GM19023 (cell line): Measurements from ENCODE around the gene ERN1.

Experiments
- ATAC-seq: cut with Tn5 transposase; IDR thresholded peaks from one replicate; pipeline ENCODE4 v1.9.1; 2021; ENCODE audit warnings: mild to moderate bottlenecking, moderate library complexity; ENCODE audit not compliant: unreplicated experiment

The ERN1 gene

DNA sequence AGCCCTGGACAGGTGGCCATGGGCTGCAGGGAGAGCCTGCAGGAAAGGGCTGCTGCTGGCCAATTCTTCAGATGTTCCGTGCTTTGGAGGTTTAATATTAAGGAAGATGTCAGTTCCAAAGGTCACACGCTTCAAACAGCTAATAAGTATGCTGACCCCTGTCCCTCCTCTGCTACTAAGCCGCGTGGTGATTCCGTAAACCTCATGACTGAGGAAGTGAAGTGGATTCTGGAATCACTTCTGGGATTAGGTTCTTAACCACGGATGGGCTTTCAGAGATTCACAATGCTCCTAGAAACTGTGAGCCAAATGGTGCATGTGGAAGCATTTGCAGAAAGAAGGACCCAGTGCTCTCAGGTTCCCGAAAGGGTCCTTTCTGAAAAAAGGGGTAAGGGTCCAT lies 28.5 kb upstream of the ERN1 start:
- ATAC-seq: no peak

DNA sequence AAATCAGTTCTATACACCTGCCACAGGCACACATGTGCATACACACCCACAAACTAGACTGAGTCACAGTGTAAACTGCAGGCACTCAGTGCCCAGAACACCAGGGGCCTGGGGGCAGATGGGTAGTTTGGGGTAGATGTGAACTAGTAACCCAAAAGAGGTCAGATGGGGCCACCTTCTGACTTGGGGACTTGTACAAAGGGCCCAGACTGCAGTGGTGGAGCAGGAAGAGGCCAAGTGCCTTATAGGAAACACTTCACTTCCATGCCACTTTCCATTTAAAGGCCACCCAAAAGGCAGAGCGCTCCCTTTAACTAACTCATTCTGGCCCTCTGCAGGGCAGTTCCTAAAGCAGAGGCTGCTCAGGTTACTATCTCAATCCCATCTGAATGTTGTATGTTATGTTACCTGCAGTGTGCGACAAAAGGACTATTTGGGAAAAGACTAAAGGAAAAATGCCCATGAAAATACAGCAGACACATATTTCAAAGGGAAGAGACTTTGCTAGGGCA lies 27.8 kb upstream of the ERN1 start:
- no peak for ATAC-seq

DNA sequence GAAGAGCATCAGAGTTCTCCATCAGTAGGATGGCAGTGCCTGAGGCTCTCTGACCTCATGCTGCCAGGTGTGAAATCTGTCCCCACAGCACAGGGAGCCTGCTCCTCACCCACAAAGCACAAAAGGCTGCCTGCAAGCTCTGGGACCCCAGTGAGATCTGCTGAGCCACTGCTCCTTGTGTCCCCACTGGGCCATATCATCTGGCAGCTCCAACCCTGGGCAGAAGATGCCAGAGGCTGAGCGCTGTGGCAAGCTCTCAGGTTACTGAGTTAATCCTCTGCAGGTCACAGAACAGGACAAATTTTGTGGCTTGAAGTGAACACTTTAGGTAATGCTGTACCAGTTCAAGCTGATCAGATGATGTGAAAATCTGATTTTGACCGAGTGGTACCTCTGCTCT lies 26.7 kb upstream of the ERN1 start:
- ATAC-seq: no peak

DNA sequence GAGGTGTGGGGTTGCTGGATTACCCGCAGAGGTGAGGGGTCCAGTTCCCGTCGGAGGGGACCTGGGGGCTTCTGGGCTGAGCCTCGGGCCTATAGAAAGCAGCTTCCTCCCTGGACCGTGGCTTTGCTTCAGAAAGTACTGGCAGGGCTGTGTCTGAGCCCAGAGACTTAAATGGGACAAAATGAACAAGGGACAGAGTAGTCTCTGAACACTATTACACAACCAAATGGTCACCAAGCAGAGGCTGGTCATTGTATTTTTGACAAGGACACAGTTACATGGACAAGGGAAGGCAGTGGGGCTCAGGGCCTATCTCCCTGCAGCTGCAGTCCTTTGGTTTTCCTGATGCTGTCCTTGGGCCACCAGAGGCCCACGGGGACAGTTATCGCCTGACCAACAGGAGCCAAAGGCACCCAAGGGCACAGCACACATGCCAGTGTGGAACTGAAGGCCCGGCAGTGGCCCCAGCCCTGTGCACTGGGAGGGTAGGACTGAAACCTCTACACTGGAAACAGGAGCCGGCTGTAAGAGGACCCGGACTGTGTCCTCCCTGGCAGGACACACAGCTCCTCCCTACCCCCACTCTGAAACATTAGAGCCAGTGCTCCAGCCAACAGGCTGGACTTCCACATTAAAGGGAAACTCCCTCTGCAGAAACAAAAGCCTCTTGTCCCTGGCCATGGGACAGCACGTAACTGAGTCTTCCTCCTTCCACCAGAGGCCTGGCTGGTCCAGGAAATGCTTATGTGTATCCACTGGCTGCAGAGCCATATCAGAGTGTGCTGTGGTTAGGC lies 26.0 kb upstream of the ERN1 start:
- no peak for ATAC-seq

DNA sequence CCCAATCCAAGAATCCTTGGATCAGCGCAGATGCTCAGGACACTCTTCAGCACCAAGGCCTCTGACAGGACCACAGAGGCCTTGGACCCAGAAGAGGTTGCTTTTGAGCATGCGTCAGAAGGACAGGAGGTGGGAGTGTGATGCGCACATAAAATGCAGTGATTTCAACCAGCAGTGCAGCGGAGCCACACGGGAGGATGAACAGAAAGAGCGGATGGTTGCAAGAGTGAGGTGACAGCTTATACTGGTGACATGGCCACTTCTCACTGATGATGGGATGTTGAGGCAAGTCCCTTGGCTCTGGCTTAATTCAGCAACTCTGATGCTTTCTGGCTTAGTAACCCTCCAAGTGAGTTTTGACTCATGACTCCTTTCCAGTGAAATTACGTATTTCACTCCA lies 25.2 kb upstream of the ERN1 start:
- no peak for ATAC-seq

DNA sequence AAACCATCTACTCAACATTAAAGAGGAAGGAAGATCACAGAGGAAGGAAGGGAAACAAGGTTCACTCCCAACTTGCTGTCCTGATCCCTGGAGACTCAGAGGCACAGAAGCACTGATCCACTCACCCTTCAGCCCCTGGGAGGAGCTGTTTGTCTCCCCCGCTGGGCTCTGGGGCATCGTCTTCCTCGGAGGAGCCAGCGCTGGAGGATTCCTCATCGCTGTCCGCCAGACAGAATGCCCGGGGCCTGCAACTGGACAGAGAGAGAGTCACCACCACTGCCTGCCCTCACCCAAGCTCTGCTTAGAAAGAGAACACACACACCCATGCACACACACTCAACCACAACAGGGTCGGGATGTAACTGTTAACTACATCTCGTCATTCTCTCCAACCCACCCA lies 24.8 kb upstream of the ERN1 start:
- ATAC-seq: no peak

DNA sequence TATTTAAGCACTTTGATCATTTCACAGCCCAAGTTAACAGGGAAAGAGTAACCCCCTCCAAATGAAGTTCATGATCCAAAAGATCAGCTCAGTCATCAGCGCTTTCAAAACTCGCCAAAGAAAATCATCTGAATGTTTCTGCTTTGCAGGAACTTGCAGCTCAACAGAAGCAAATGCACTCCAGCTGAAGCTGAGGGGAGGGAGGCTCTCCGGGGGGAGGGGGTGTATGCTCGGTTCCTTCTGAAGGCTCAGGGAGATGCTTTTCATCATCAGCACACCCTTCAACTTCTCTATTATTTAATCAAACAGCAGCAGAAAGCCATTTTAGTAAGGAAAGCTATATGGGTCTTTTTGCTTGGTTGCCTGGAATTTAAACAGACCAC lies 24.4 kb upstream of the ERN1 start:
- no peak for ATAC-seq

DNA sequence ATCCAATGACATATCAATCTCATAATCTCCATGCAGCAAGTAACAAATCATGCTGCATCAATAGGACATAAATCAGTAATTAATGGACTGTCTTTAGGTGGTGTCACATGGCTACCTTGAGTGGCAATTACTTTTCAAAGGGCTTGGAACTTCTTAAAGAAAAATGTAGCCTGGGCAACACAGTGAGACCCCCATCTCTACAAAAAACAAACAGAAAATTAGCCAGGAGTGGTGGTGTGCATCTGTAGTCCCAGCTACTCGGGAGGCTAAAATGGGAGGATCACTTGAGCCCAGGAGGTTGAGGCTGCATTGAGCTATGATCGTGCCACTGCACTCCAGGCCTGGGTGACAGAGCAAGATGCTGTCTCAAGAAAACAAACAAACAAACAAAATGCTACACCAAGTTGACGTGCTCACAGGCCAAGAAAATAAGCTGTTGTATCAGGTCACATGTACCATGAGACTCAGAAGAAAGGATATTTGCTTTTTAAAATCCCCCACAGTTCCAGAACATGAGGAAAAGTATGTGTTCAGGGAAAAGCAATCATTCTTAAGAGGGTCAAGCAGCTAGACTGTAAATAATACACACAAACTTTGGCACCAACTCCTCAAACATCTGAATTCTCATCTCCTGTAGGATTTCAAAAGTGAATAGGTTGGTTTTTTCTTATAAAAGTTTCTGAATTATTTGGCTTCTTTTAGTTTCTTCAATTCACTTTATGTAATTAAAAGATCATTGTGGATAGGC lies 23.8 kb upstream of the ERN1 start:
- no peak for ATAC-seq

DNA sequence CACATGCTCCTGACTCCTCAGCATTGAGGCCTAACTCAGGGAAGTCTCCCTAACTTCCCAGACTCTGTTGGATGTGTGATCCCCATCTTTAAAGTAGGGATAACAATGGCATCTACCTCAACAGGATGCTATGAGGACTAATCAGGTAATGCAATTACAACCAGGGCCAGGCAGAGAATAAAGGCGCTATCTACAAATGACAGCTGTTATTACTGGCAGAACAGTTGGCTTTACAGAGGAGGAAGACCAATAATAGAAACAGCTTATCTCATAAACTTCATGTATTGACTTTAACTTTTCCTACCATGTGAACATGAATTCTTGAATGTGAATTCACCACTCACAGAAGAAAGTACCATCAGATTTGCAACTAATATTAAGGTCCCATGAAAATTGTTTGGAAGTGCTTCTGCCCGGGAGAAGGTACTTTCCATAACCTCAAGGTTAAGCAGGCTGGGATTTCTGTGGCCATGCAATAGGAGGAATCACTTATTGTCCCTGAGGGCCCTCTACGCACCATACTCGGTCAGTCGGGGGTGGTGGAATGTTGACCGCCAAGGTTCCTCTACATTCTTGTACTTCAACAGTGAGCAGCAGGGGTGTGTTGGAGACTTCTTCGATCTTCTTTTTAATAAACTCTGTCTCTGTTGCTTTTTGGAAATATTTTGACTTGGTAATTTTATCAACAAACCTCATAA lies 22.6 kb upstream of the ERN1 start:
- ATAC-seq: no peak

DNA sequence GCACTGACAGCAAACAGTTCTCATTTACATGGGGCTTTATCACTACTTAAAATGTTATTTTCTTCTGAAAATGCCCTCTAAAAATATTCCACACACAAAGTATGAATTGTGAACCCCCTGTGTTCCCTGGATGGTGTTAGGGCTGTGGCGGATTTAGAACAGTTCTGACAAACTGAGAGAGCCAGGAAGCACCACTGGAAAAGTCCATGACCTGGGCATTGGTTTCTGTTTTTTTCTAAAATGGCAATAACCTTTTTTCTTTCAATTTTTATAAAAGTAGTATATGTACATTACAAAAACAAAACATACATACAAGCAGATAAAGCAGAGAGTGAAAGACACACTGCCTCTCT lies 21.0 kb upstream of the ERN1 start:
- ATAC-seq: no peak

DNA sequence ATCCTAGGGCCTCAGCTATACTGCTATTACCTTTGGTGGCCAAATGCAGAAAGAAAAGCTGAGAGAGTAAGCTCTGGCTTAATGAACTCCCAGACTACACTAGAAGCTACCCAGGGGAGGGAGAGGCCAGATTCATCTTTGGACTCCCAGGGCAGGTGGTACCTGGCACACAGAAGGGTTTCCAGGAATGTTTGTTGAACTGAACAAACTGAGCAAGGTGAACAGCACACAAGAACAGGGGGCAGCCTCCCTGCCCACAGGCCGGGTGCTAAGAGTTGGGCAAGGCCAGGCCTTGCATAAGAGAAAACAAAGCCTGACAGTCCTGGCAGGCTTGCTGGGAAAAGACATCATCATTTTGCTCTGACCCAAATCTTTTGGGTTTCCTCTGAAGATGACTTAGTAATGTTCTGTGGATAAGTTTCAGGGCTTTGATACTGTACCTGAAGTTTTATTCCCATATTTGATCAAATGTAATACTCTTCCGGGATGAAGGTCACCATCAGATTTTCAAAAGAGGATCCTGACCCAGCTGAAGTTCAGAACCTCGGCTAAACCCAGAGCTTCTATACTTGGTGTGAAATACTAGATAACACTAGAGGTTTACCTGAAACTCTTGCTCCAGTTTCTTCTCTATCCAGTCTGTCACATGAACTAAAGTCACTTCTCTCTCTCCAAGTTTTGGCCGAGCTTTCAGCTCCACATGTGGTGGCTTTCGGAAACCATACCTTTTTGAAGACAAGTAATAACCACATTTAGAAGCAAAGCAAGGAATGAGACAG lies 20.5 kb upstream of the ERN1 start:
- no peak for ATAC-seq

DNA sequence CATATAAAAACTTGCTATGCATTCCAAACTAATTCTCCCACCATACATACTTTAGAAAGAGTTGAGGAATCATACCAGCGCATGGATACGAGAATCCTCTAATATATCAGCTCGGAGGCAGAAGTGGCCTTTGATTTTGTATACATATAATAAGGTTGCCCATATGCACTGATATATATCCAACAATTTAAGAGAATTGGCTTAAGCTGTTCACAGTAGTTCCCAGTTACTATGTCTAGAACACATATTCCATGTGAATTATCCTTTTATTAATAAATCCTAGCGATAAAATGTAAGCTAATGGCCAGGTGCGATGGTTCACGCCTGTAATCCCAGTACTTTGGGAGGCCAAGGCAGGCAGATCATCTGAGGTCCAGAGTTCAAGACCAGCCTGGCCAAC lies 19.3 kb upstream of the ERN1 start:
- ATAC-seq: no peak

DNA sequence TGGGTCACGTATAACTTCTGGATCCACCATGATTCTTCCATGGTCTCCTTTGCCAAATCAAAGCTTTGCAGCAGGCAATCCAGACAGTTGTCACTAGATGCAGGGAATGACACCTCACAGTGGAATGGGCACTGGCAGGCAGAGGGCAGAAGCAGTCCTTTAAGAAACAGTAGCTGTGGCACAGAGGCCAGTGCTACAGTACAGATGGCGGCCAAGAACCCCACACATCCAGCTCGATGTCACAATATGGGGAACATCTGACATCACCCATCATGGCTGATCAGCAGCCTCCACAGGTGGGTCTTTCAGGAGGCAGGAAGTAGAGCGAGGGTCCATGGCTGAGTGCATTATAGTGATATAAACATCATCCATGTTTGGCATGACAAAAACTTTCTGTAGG lies 18.8 kb upstream of the ERN1 start:
- ATAC-seq: no peak

DNA sequence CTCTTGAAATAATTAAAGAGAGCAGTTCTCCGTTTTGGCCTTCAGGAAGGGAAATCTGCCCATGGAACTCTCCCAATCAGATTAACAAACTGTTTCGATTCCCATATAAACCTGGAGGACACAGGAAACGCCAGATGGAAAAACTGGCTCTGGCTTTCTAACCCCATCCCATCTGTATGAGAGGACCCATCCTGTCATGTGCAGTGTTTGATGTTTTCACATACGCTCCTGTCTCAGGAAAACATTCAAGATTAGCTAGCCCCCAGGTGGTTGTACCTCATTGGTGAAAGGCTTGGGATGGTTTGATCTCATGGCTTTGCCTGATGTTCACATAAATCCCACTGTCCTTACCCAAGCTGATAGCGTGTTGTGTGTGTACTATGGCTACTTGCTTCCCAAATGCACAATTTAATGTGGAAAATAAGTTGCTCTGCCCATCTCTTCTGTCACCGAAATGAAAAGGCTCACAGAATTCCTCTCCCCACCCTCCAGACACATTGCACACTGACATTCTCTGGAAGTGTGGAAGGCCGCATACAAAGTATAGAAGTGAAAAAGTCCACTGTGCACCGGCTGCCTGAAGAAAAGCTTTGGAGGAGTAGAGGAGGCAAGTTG lies 18.2 kb upstream of the ERN1 start:
- ATAC-seq: no peak

DNA sequence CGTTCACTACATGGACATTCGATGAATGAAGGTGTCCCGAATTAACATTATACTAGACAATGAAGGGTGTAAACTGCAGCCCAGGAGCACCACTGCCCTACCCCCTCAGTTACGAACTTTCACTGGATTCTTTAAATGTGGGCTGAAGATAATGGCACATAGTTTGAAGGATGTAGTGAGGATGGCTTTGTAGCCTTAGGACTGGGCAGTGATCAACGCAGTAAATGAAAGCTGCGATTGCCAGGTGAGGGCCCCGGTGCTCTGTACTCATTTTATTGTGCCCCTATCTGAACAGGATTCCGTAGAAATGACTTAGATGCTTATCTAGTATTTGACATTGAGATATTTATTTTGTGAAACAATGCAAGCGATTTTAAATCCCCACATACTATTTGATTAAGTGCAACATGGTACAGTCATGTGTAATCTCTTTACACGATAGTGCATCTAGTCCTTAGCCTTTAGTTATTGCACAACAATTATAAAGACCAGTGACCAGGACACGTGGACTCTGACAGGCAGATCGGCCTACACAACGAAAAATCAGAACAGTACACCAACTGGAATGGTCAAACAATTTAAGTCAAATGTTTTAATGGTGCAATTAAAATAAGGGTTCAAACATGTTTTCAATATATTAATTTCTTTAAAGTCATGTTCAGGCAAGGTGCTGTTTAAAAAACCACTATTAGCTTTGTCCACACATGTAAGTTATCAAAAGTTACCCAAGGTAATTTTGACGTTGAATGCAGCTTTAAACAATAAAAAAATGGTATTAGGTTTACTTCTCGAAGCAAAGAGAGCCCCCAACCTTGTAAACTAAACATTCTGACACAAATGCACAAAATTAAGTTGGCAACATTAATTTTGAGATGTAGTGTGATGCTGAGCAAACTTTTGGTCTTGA lies 17.4 kb upstream of the ERN1 start:
- no peak for ATAC-seq

DNA sequence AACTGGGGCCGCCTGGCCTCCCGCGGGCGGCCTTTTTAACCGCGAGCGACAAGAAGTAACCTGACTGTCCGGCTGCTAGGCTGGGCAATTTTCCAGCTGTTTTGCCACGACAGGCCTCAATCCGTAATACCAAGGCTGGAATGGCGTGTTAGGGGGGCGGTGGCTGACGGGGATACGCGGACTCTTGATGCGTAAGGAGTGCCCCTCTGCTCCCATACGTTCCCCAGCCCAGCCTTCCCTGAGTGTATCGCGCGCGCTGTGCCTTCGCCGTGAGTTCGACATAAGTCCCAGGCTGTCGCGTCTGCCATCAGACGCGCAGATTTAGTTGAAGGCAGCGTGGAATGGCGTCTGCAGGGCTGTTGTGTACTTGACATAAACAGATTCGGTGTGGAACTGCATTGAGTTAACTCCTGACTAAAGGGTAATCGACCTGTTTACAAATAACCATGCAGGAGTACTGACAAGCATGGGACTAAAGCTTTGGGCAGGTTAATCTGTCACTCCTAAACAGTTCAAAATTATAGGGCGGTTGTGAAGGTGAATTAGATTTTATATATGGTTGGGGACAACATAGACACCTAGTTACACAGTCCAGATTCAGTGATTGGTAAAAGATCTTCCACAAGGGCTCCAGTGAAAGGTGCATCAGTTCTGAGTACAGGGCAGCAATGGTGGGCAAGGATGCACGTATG lies 16.6 kb upstream of the ERN1 start:
- ATAC-seq: no peak

DNA sequence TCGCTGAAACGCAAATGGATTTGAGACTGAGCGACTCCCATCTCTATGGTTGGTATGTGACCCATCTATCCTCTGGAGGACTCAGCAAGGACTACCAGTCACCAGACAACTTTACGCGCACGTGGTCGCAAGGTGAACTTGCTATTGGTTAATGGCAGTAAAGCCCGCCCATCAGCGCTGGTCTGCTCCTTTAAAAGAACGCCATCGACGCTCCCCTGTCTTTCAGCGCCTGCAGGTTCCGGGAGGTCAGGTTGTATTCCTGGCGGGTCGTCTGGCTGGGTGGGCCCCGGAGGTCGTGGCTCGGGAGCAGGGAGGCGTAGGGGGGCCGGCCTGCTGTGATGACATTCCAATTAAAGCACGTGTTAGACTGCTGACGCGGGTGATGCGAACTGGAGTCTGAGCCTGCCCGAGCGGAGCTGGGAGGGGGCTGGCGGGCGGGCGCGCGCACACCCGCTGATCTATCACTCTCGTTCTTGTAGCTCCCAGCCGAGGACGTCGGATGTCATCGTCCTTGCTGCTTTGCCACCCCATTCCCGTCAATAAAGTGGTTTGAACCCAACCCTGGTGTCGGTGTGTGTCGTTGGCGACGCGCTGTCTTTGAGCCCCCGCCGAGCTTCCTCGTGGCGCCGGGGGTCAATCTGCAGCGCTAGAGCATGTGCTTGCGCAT lies 15.9 kb upstream of the ERN1 start:
- ATAC-seq: peak; percentile 93

DNA sequence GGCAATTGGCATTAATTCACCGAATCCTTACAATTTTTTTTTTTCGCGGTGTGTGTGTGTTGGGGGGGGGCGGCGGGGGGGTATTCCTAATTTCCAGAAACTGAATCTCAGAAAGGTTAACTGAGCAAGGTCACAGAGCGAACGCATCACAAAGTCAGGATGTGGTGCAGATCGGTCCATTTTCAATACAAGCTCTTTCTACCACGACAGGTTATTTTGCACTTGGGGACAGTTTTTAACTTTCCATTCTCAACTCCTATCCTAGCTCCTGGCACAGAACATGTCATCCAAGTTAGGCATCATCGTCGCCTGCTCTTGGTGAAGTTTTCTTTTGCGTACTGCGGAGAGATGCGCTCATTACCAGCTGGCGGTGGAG lies 15.4 kb upstream of the ERN1 start:
- peak; percentile 4 for ATAC-seq

DNA sequence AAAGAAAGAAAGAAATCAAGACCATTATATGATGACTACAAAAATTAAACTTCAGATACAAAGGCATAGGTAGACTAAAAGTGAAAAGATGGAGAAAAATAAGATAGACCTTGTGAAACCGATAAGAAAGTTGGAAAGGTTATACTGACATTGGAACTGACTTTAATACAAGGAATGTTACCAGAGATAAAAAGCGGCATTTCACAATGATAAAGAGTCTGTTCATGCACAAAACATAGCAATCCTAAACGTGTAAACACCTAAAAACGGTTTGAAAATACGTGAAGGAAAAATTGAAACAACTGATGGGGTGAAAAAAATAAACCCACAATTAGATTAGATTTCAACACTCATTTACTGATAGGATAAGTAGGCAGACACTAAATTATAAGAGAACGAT lies 9.6 kb upstream of the ERN1 start:
- ATAC-seq: no peak
